ENCODE measurements around the gene MYL7. TPM values are rescaled to one million over a fixed set of nuclear protein-coding genes. Genes with fewer than 3 reads are reported as not detected.

MYL7 gene
- total and polyA plus RNA-seq, 2 donors (not counting 3 experiments of a cell fraction or from before 2014, with no cell fraction given): not detected

GRCh38 chr7:44116087-44116788 lies 24.9 kb downstream of the MYL7 start:
- no peaks in the 10 kb centered on the region for H3K9me1 ChIP-seq (replicated peaks; ENCODE audit: control insufficient read depth, extremely low read depth, insufficient read depth, low read length)
- dilution Hi-C loops (cut with MboI; ENCODE audit: extremely low pct_ligation_motif_present, low sequenced_read_pairs): no loop called here
- H3K27me3 ChIP-seq (ENCODE audit: control insufficient read depth in 2 of 2, insufficient read depth in 2 of 2, low read length in 2 of 2): no peaks in the 10 kb centered on the region
- H3K9me3 ChIP-seq (replicated peaks; ENCODE audit: control insufficient read depth, insufficient read depth, low read length): no peaks in the 10 kb centered on the region
- H3K36me3 ChIP-seq (ENCODE audit: control insufficient read depth in 2 of 2, extremely low read depth in 1 of 2, insufficient read depth in 2 of 2, low read length in 2 of 2): peaks cover 3 to 25% of the 10 kb centered on the region in 2 experiments
- H3K4me3 ChIP-seq (replicated peaks in 1 of 3; ENCODE audit: insufficient read depth in 1 of 3, low read depth in 1 of 3, low read length in 3 of 3): no peak overlapping the region
- H3K79me2 ChIP-seq (ENCODE audit: control insufficient read depth, insufficient read depth, low read length): peaks cover 8% of the 10 kb centered on the region
- FAIRE-seq: no peak
- BruUV-seq (replicated peaks): no TSS peak
- H3K4me2 ChIP-seq (ENCODE audit: insufficient read depth, low read length): no peak overlapping the region
- no peaks in the 10 kb centered on the region for H3K4me1 ChIP-seq (ENCODE audit: control insufficient read depth, extremely low read depth, insufficient read depth, low read length)
- H3K9ac ChIP-seq (replicated peaks; ENCODE audit: extremely low read depth, insufficient read depth, low read length): no peak overlapping the region
- TF ChIP-seq FOS (IDR thresholded peaks at IDR 0.05; ENCODE audit: borderline replicate concordance, insufficient read depth, low read length) (no peak), POLR2A (IDR thresholded peaks at IDR 0.05; ENCODE audit: low read depth, low read length) (no peak), JUN (IDR thresholded peaks at IDR 0.05; ENCODE audit: borderline replicate concordance, insufficient read depth, insufficient read length, low read depth) (no peak), POLR2AphosphoS5 (IDR thresholded peaks at IDR 0.05; ENCODE audit: insufficient read depth, low read depth, low read length) (no peak), EZH2 (IDR thresholded peaks at IDR 0.05; ENCODE audit: borderline replicate concordance, low read depth, low read length, severe bottlenecking) (no peak), GATA2 (IDR thresholded peaks at IDR 0.05; ENCODE audit: insufficient read depth, insufficient read length, low read depth, low read length) (no peak), CTCF (IDR thresholded peaks at IDR 0.05; ENCODE audit: extremely low read depth in 1 of 2, insufficient read depth in 1 of 2, low read depth in 1 of 2, low read length in 2 of 2) (no peak), MYC (IDR thresholded peaks at IDR 0.05; ENCODE audit: low read depth, low read length) (no peak)
- TF ChIP-seq, protein P1, sequence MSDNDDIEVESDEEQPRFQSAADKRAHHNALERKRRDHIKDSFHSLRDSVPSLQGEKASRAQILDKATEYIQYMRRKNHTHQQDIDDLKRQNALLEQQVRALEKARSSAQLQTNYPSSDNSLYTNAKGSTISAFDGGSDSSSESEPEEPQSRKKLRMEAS (IDR thresholded peaks at IDR 0.05; ENCODE audit: insufficient read depth, insufficient read length): no peak
- CTCF ChIA-PET: interaction anchor here (1.5 kb wide), 2 partner anchors 11 to 80 kb away, joined by 5 to 6 read pairs; no protein-coding TSS in a partner anchor
- no peak overlapping the region for H2AFZ ChIP-seq (ENCODE audit: low read depth, low read length)
- POLR2A ChIA-PET: no interaction called here
- DNase-seq (ENCODE audit: low read depth, low spot score): no peak
- H3K27ac ChIP-seq (ENCODE audit: insufficient read depth, low read depth, low read length): no peak overlapping the region
- intact Hi-C loops (cut with micrococcal nuclease): no loop called here
- H4K20me1 ChIP-seq (replicated peaks; ENCODE audit: control insufficient read depth, extremely low read depth, insufficient read depth, low read length): no peaks in the 10 kb centered on the region

Data from endothelial cell of umbilical vein (primary cell).